GM21723 (cell line): ENCODE results near the gene GRK6.

ENCODE experiments used
- ATAC-seq: cut with Tn5 transposase; IDR thresholded peaks from one replicate; pipeline ENCODE4 v1.9.1; 2021; ENCODE audit warnings: mild to moderate bottlenecking, moderate library complexity; ENCODE audit not compliant: unreplicated experiment

Gene GRK6

GRCh38 chr5:177468685-177469628 is 42.5 kb downstream of the GRK6 start:
- ATAC-seq = no peak

GRCh38 chr5:177469750-177470525 is 43.5 kb downstream of the GRK6 start:
- ATAC-seq = no peak

GRCh38 chr5:177470759-177471536 is 44.5 kb downstream of the GRK6 start:
- no peak for ATAC-seq

DNA sequence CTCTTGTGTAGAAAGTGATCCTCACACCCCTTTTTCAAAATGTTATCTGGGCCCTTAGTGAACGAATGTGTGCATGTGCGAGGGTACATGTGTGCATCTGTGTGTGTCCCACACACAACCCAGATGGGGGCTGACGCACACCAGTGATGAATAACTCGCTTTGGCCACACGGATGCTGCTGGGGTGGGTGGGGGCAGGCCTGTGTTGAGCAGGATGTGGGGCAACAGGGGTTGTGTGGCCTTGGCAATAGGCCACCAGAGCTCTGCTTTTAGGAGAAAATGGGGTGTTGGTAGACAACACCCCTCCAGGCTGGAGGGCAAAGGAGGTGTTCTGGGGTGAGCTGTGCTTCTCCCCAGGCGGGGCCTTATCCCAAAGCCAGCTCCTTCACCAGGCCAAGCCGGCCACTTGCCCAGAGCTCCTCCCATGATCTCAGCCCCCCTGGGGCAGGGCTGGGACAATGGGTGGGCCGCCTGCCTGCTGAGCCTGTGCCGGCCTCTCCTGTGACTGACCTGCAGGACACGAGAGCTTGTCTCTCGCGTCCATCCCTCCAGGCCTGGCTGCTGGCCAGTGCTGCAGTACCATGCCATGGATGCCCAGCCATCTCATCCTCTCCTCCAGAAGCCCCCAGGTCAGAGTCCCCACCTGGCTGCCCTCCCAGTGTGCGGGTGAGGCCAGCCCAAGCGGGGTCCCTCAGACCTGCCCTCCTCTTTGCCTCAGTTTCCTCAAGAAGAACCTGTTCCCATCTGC is 45.3 kb downstream of the GRK6 start:
- ATAC-seq = no peak

GRCh38 chr5:177472460-177473442 is 46.3 kb downstream of the GRK6 start:
- ATAC-seq = peak; percentile 44

DNA sequence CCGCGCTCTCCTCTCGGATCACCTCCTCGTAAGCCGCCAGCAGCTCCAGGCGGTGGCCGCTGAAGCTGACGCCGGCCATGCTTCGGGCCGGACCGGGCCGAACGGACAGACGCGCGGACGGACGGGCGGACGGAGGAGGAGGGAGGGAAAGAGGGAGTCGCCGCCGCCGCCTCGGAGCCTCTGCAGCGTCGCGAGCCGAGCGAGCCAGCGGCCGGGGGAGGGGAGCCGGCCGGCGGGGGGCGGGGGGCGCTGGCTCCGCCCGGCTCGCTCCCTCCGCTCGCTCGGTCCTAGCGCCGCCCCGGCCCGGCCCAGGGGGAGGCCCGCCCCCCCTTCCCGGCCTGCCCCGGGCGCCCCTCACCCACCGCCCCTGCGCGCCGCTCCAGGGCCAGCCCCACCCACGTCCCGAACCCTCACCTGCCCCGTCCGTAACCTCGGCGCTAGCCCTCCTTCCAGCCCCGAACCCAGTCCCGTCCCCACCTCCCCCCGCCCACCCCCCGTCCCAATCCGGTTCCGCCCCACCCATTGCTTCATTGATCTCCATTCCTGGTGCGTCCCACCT is 47.0 kb downstream of the GRK6 start, which contains the start of gene DBN1:
Gene DBN1 (minus strand): TSS at position 192 of the 559 bp plus-strand sequence. CDS start 113 bp downstream, at position 79.
- ATAC-seq = no peak

- no peak for ATAC-seq
Observed at GRCh38 chr5:177474002-177474476, 47.6 kb downstream of the GRK6 start.

DNA sequence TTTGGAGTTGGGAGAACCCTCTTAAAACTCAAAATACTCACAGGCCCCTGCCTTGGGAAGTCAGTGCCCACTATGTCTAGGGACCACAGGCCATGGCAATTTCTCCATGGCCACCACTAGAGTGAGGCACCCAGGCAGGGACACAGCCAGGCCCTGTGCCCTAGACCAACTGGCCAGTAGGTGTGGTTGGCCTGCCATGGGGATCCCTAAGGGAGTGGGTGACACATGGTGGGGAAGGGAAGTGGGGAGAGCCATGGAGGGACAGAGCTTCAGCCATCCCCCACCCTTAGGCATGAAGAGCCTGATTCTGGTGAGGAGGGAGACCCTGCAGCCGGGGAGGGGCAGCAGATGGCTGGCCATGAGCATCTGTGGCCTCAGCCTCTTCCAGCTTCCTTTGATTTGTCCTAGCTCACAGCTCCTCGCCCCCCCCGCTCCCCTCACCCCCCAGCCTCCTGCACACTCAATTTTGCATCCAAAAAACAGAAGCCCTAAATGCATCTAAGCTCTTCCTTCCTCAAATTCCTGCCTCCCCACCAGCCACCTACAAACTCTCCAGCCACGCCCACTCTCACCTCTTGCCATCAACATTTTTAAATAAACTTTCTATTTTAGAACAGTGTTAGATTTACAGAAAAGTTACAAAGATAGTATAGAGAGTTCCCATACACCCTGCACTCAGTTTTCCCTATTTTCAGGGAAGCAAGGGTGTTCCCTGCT is 48.5 kb downstream of the GRK6 start:
- no peak for ATAC-seq

- ATAC-seq = no peak
Observed at GRCh38 chr5:177475563-177476427, 49.3 kb downstream of the GRK6 start.

GRCh38 chr5:177476531-177477233 is 50.2 kb downstream of the GRK6 start:
- ATAC-seq = no peak

DNA sequence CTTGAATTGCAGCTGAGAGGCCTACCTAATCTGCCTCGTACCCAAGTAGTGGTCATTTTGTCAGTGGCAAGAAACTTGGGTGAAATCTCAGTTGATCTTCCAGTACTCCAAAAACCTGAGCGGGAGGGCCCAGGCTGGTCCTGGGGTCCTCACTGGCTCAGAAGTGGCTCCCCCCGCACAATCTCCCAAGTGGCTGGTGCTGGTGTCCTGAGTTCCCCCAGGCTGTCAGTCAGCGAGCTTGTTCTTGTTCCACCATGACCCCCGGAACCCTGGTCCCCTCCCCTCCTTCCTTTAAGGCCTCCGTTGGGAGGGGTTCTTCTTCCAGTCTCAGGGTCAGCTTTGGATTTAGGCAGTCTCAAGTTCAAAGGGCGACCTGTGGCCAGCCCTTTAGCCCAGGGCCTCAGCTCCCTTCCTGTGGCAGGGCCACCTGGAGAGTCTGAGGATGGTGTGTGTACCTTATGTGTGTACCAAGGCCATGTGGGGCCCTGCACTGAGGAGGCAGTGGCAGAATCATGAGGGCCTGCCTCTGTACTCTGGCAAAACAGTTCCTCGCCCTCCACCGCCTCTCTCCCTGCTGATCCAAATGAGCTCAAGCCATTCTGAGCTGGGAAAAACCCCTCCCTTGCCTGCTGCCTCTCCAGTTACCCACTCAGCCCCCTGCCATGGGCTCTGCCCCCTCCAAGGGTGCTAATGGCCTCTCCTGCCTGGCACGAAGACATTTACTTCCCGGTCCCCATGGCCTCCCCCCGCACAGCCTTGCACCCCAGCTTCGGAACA is 51.4 kb downstream of the GRK6 start:
- ATAC-seq = no peak

- no peak for ATAC-seq
Observed at GRCh38 chr5:177478711-177479646, 52.5 kb downstream of the GRK6 start.

DNA sequence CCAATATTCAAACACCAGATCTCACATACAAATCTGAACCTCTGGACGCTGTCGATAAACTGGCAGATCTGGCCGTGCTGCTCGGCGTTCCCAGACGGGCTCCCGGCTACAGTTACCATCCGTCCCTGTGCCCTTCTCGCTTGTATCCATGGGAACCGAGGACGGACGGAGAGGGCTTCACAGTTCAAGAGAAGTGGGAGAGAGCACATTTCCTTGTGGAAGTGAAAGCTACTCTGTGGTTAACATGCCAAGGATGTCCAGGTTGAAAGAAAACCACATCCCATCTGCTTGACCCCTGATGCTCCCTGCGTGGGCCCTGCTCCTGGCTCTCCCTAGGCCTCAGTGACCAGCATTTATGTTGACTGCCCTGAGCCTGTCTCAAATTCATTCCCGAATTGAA is 53.3 kb downstream of the GRK6 start:
- ATAC-seq = no peak

DNA sequence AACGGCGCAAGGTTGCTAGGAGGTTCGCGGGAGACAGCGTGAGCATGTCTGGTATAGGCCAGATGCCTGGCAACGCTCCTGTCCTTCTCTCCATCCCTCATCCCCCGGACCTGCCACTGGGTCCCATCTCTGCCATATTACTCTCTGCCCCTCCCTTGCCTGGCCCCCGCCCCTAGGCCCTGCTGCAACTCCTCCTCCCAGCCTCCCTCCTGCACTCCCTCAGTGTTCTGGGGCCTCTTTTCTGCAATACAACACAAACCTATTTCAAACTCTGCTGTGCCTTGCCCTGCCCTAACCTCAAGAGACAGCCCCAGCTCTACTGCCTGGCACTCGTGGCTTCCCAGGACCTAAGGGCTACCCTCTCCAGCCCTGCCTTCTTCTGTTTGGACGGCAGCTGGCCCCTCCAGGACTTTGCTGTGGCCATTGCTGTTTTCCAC is 55.9 kb downstream of the GRK6 start:
- ATAC-seq = no peak

DNA sequence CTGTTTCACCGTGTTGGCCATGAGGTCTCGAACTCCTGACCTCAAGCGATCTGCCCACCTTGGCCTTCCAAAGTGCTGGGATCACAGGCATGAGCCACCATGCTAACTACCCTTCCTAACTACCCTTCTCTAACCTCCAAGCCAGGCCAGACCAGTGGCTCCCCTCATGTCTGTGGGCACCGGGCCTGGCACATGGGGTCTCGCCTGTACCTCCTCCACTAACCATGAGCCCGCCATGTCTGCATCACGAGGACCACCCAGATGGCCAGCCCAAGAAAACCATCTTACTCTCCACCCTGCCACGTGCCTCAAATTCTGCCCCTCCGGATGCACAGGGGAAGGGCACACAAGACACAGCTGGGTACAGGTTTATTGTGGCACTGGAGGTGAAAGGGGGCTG is 56.6 kb downstream of the GRK6 start:
- no peak for ATAC-seq
